ENCODE results near the gene SH2D1A.

The SH2D1A gene

DNA sequence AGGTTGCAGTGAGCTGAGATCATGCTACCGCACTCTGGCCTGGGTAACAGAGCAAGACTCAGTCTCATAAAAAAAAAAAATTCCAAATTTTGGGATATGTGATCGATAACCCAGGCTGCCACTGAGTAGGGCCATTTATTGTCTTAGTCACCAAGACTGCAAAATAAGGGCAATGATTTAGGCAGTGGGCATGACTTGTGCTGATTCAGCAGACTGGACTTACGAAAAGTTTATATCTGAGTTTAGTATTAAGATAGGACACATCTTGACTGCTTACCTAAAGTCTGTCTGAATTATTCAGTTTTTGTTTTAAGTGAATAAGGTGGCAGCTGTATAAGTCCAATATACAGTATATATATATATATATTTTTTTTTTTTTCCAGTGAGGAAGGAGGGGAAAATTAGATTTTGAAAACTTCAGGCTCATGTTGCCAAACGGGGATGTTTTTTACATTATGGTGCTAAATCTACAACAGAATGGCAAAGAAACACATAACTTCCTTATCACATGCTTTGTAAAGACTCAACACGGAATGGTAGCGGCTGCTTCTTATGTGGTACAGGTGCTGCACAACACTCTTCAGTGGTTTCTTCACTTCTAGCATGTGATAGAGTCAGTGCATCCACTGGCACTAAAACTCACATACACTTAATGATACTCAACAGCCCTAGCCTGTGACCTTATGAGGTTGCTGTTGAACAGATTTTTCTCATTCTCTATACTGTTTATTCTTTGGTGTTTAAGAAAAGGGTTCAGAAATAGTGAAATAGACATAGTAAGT lies 7.4 kb upstream of the SH2D1A start:
- FAIRE-seq (no peak), DNase-seq (ENCODE audit: insufficient read length) (no peak)
- TF ChIP-seq TAF1 (IDR thresholded peaks at IDR 0.05; ENCODE audit: borderline replicate concordance, low read depth, low read length) (no peak), POLR2A (IDR thresholded peaks at IDR 0.05; ENCODE audit: low read depth, low read length) (no peak), POLR2AphosphoS5 (IDR thresholded peaks at IDR 0.05; ENCODE audit: low read depth, low read length) (no peak)

DNA sequence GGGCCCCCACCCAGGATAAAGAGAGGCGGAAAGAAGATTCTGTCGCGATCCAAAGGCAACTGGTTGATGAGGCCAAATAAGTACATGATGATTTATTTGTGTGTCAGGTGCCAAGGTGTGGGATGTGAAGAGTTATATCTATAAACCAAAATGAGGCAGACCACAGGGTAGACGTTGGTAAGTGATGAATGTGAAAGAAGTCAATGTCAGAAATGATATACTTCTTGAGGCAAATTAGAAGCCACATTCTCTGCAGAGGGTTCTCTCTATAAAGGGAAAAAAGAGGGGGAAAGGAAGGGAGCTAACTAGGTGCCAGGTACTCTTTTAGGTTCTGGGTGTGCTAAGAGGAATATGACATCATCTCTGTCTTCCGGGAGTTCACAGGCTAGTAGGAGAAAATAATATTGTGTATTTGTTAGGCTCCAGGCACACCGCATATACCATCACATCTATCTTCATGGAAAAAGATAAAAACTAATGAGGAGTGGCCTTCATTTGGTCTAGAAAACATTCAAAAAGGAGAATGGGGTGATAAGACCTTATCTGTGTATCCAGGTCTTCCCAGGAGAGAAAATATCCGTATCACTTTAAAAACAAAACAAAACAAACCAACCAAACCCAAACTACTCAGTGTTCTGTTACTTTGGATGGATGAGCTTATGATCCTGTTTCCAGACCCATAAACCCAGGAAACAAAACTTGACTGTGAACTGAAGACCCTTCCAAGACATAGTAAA lies 4.8 kb upstream of the SH2D1A start:
- no peak for FAIRE-seq
- TF ChIP-seq TAF1 (IDR thresholded peaks at IDR 0.05; ENCODE audit: borderline replicate concordance, low read depth, low read length) = no peak
- no peak for TF ChIP-seq POLR2A (IDR thresholded peaks at IDR 0.05; ENCODE audit: low read depth, low read length)
- no peak for TF ChIP-seq POLR2AphosphoS5 (IDR thresholded peaks at IDR 0.05; ENCODE audit: low read depth, low read length)
- DNase-seq (ENCODE audit: insufficient read length) = no peak

DNA sequence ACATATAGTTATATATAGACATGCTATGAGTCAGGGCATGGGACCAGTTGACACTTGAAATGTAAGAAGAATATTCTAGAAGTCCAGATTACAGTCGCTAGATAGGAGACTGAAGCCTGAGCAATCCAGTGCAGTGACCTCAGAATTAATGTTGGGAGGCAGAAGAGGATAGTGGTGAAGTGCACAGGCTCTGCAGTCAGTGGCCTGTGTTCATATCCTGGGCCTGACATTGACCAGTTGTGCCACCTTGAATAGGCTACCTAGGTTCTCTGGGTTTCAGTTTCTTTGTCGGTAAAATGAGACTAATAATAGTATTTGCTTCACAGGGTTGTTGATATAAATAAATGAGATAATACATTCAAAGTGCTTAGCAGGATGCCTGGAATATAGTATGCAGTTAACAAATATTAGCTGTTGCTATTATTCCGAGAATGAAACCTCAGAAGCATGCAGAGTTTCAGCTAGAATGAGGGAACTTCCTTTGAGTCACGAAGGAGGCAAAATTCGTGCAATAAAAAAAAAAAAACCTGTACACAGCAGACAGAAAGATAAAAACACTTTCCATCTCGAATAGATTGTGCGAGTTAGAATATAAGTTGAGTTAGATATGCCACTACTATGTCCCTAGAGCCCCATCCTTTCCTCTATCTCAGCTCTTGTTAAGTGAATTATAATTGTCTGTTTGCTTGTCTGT lies 4.0 kb upstream of the SH2D1A start:
- TF ChIP-seq POLR2A (IDR thresholded peaks at IDR 0.05; ENCODE audit: low read depth, low read length) = no peak
- TF ChIP-seq POLR2AphosphoS5 (IDR thresholded peaks at IDR 0.05; ENCODE audit: low read depth, low read length) = no peak
- TF ChIP-seq TAF1 (IDR thresholded peaks at IDR 0.05; ENCODE audit: borderline replicate concordance, low read depth, low read length) = no peak
- FAIRE-seq = no peak
- no peak for DNase-seq (ENCODE audit: insufficient read length)

DNA sequence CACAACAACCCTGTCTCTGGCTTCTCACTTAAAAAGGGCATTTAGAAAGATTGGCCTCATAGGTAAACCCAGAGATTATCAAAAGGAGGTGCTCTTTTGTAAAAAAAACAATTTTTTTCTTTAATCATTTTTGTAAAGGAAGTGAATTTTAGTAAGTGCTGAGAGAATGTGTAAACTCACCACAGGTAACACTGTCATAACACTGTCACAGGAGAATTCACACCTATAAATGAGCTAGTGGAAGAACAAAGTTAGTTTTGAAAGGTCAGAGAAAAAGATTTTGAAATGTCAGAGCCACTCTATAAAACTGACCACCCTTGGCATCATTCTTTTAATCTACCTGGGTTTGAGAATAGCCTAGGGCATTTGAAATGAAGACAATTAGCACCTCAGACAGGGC lies 3.3 kb upstream of the SH2D1A start:
- DNase-seq (ENCODE audit: insufficient read length) = no peak
- TF ChIP-seq POLR2AphosphoS5 (IDR thresholded peaks at IDR 0.05; ENCODE audit: low read depth, low read length) (no peak), POLR2A (IDR thresholded peaks at IDR 0.05; ENCODE audit: low read depth, low read length) (no peak), TAF1 (IDR thresholded peaks at IDR 0.05; ENCODE audit: borderline replicate concordance, low read depth, low read length) (no peak)
- no peak for FAIRE-seq

- DNase-seq (ENCODE audit: insufficient read length) (no peak), FAIRE-seq (peak; percentile 42)
- TF ChIP-seq TAF1 (IDR thresholded peaks at IDR 0.05; ENCODE audit: borderline replicate concordance, low read depth, low read length) (no peak), POLR2A (IDR thresholded peaks at IDR 0.05; ENCODE audit: low read depth, low read length) (no peak), POLR2AphosphoS5 (IDR thresholded peaks at IDR 0.05; ENCODE audit: low read depth, low read length) (no peak)
Measured at GRCh38 chrX:124344246-124344645, 2.1 kb upstream of the SH2D1A start.

DNA sequence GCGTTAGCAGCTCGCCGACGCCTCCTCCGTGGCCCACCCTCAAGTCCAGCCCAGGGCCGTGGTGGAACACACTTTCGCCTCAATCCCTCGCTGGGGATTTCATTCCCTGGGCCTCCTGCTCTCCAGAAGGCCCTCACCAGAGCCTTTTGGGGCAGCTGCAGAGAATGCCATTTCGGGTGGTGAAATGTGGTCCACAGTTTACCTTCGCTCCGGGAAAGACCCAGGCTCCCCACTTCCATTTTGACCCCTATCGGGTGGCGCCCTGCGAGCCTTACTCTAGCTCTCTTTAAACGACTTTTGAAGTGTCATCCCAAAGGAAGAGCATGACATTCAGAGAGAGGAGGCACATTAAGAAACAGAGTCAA lies 496 bp downstream of the SH2D1A start:
- no peak for FAIRE-seq
- no peak for TF ChIP-seq TAF1 (IDR thresholded peaks at IDR 0.05; ENCODE audit: borderline replicate concordance, low read depth, low read length)
- no peak for TF ChIP-seq POLR2A (IDR thresholded peaks at IDR 0.05; ENCODE audit: low read depth, low read length)
- TF ChIP-seq POLR2AphosphoS5 (IDR thresholded peaks at IDR 0.05; ENCODE audit: low read depth, low read length) = no peak
- no peak for DNase-seq (ENCODE audit: insufficient read length)

- FAIRE-seq (no peak), DNase-seq (ENCODE audit: insufficient read length) (no peak)
- no peak for TF ChIP-seq TAF1 (IDR thresholded peaks at IDR 0.05; ENCODE audit: borderline replicate concordance, low read depth, low read length)
- TF ChIP-seq POLR2AphosphoS5 (IDR thresholded peaks at IDR 0.05; ENCODE audit: low read depth, low read length) = no peak
- TF ChIP-seq POLR2A (IDR thresholded peaks at IDR 0.05; ENCODE audit: low read depth, low read length) = no peak
Measured at GRCh38 chrX:124347242-124347641, 879 bp downstream of the SH2D1A start.

GRCh38 chrX:124348182-124348581 lies 1.8 kb downstream of the SH2D1A start:
- no peak for TF ChIP-seq POLR2AphosphoS5 (IDR thresholded peaks at IDR 0.05; ENCODE audit: low read depth, low read length)
- TF ChIP-seq POLR2A (IDR thresholded peaks at IDR 0.05; ENCODE audit: low read depth, low read length) = no peak
- TF ChIP-seq TAF1 (IDR thresholded peaks at IDR 0.05; ENCODE audit: borderline replicate concordance, low read depth, low read length) = no peak
- DNase-seq (ENCODE audit: insufficient read length) (no peak), FAIRE-seq (no peak)

DNA sequence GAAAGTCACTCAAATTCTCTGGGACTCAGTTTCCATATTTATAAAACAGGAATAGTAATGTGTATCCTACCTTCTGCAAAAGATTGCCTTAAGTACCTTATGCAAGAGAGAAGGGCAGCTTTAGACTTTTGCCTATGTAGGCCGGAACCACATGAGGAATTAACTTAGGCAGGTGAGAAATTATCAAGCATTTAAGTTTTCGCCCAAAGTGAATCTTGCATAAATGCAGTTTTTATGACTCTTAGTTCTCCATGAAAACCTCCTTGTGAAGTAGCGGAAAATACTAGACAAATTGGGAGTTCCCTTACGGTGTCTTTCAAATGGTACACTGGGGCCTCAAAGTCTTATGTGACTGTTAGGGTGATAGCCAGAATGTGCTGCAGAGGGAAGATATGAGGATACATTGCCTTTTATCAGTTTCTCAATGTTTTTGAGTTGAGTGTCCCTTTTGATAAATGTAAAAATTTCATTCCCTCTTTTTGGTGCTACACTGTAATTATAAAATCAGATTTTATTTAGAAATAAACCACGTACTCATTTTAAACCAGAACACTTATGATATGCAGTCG lies 2.6 kb downstream of the SH2D1A start:
- no peak for TF ChIP-seq TAF1 (IDR thresholded peaks at IDR 0.05; ENCODE audit: borderline replicate concordance, low read depth, low read length)
- TF ChIP-seq POLR2AphosphoS5 (IDR thresholded peaks at IDR 0.05; ENCODE audit: low read depth, low read length) = no peak
- no peak for TF ChIP-seq POLR2A (IDR thresholded peaks at IDR 0.05; ENCODE audit: low read depth, low read length)
- DNase-seq (ENCODE audit: insufficient read length) (no peak), FAIRE-seq (no peak)

GRCh38 chrX:124354648-124355047 lies 8.3 kb downstream of the SH2D1A start:
- FAIRE-seq (no peak), DNase-seq (ENCODE audit: insufficient read length) (no peak)
- TF ChIP-seq POLR2A (IDR thresholded peaks at IDR 0.05; ENCODE audit: low read depth, low read length) (no peak), POLR2AphosphoS5 (IDR thresholded peaks at IDR 0.05; ENCODE audit: low read depth, low read length) (no peak), TAF1 (IDR thresholded peaks at IDR 0.05; ENCODE audit: borderline replicate concordance, low read depth, low read length) (no peak)

DNA sequence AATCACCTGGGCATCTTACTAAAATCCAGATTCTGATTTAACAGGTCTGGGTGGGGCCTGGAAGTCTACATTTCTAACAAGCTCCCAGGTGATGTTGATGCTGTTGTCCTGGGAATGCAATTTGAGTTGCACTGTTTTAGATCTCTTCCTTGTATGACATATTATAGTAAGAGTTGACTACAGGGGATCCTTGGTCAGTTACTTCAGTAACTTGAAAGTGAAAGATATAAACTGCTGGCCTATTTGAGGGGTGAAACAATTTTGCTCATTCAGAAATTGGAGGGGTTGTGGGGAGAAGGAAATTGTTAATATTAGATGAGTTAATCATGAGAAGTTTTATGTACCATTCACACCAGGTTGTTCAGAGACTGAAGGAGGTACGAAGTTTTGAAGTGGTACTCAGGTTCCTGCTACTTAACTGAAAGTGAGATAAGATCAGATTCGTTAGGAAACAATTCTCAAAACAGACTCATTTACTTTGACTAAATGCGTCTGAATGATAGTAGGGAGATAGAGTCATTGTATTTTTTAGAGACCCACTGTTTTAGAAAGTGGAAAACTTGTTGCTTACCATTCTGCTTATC lies 12.5 kb downstream of the SH2D1A start:
- no peak for TF ChIP-seq POLR2A (IDR thresholded peaks at IDR 0.05; ENCODE audit: low read depth, low read length)
- no peak for TF ChIP-seq TAF1 (IDR thresholded peaks at IDR 0.05; ENCODE audit: borderline replicate concordance, low read depth, low read length)
- no peak for TF ChIP-seq POLR2AphosphoS5 (IDR thresholded peaks at IDR 0.05; ENCODE audit: low read depth, low read length)
- FAIRE-seq (peak; percentile 9), DNase-seq (ENCODE audit: insufficient read length) (no peak)

Data from GM12892 (cell line).